ENCODE measurements around the gene PARP11. TPM values are rescaled to one million over a fixed set of nuclear protein-coding genes. Genes with fewer than 3 reads are reported as not detected.

PARP11 gene
- total RNA-seq, 1 donor from 2014 or later, result 11.4 TPM

GRCh38 chr12:3809357-3810015, 63.7 kb downstream of the PARP11 start:
- Mint-ChIP-seq H3K9me3 (ENCODE audit: unreplicated experiment) (no peaks in the 10 kb centered on the region), H3K4me3 (ENCODE audit: unreplicated experiment) (no peak overlapping the region)
- DNase-seq (ENCODE audit: low spot score), result no peak

GRCh38 chr12:3805077-3805476, 68.1 kb downstream of the PARP11 start:
- Mint-ChIP-seq H3K9me3 (ENCODE audit: unreplicated experiment) (no peaks in the 10 kb centered on the region), H3K27ac (ENCODE audit: unreplicated experiment) (no peak overlapping the region), H3K36me3 (ENCODE audit: low read depth, unreplicated experiment) (no peaks in the 10 kb centered on the region), H3K4me3 (ENCODE audit: unreplicated experiment) (no peak overlapping the region), H3K27me3 (ENCODE audit: unreplicated experiment) (no peaks in the 10 kb centered on the region), H3K4me1 (ENCODE audit: unreplicated experiment) (no peaks in the 10 kb centered on the region)
- DNase-seq (ENCODE audit: low spot score), result no peak
- TF ChIP-seq CTCF (IDR thresholded peaks at IDR 0.05; ENCODE audit: unreplicated experiment), result no peak

More at GRCh38 chr12:3809357-3810015, 63.7 kb downstream of the PARP11 start:
- no peaks in the 10 kb centered on the region for H3K36me3 Mint-ChIP-seq (ENCODE audit: low read depth, unreplicated experiment)
- no peak for TF ChIP-seq CTCF (IDR thresholded peaks at IDR 0.05; ENCODE audit: unreplicated experiment)
- H3K27me3 Mint-ChIP-seq (ENCODE audit: unreplicated experiment), result no peaks in the 10 kb centered on the region
- H3K4me1 Mint-ChIP-seq (ENCODE audit: unreplicated experiment), result no peaks in the 10 kb centered on the region
- no peak overlapping the region for H3K27ac Mint-ChIP-seq (ENCODE audit: unreplicated experiment)

- H3K27ac Mint-ChIP-seq (ENCODE audit: unreplicated experiment), result no peak overlapping the region
- peak; percentile 65 for DNase-seq (ENCODE audit: low spot score)
- TF ChIP-seq CTCF (IDR thresholded peaks at IDR 0.05; ENCODE audit: unreplicated experiment), result peak; percentile 69
- H3K36me3 Mint-ChIP-seq (ENCODE audit: low read depth, unreplicated experiment), result no peaks in the 10 kb centered on the region
- H3K9me3 Mint-ChIP-seq (ENCODE audit: unreplicated experiment), result no peaks in the 10 kb centered on the region
- no peaks in the 10 kb centered on the region for H3K4me1 Mint-ChIP-seq (ENCODE audit: unreplicated experiment)
- no peaks in the 10 kb centered on the region for H3K27me3 Mint-ChIP-seq (ENCODE audit: unreplicated experiment)
- no peak overlapping the region for H3K4me3 Mint-ChIP-seq (ENCODE audit: unreplicated experiment)
Observed at GRCh38 chr12:3803865-3804472, 69.2 kb downstream of the PARP11 start.

- Mint-ChIP-seq H3K27ac (ENCODE audit: unreplicated experiment) (no peak overlapping the region), H3K4me3 (ENCODE audit: unreplicated experiment) (no peak overlapping the region), H3K36me3 (ENCODE audit: low read depth, unreplicated experiment) (no peaks in the 10 kb centered on the region), H3K9me3 (ENCODE audit: unreplicated experiment) (no peaks in the 10 kb centered on the region), H3K27me3 (ENCODE audit: unreplicated experiment) (no peaks in the 10 kb centered on the region), H3K4me1 (ENCODE audit: unreplicated experiment) (no peaks in the 10 kb centered on the region)
- no peak for TF ChIP-seq CTCF (IDR thresholded peaks at IDR 0.05; ENCODE audit: unreplicated experiment)
- DNase-seq (ENCODE audit: low spot score), result no peak
Observed at GRCh38 chr12:3802721-3803120, 70.5 kb downstream of the PARP11 start.

- Mint-ChIP-seq H3K27ac (ENCODE audit: unreplicated experiment) (no peak overlapping the region), H3K27me3 (ENCODE audit: unreplicated experiment) (peaks cover 1% of the 10 kb centered on the region), H3K36me3 (ENCODE audit: low read depth, unreplicated experiment) (no peaks in the 10 kb centered on the region), H3K4me1 (ENCODE audit: unreplicated experiment) (no peaks in the 10 kb centered on the region), H3K4me3 (ENCODE audit: unreplicated experiment) (no peak overlapping the region), H3K9me3 (ENCODE audit: unreplicated experiment) (no peaks in the 10 kb centered on the region)
- no peak for DNase-seq (ENCODE audit: low spot score)
- no peak for TF ChIP-seq CTCF (IDR thresholded peaks at IDR 0.05; ENCODE audit: unreplicated experiment)
Observed at GRCh38 chr12:3797531-3798048, 75.6 kb downstream of the PARP11 start.

Data from endothelial cell (in vitro differentiated cells).